ENCODE measurements around the gene E2F2.
"Not testable (repeated sequence)": the region's sequence is repeated elsewhere in the genome, so short reads cannot be mapped to it uniquely, and the experiment has no call there.

The E2F2 gene

DNA sequence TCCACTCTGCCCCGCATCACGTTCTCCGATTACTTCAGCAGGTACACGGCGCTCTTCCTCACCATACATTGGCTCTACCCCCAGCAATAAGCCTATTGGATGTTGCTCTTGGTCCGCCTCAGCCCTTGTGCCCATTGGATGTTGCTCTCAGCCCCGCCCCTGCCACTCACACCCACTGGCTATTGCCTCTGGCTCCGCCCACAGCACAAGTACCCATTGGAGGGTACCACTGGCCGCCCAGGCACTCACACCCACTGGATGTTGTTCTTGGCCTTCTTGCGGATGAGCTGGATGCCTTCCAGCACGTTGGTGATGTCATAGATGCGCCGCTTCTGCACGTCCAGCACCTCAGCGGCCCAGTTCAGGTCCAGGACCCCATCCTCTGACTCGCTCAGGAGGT lies 9.4 kb downstream of the E2F2 start:
- DNase-seq (ENCODE audit: insufficient read length, low spot score) (no peak), FAIRE-seq (no peak)
- TF ChIP-seq, protein P1, sequence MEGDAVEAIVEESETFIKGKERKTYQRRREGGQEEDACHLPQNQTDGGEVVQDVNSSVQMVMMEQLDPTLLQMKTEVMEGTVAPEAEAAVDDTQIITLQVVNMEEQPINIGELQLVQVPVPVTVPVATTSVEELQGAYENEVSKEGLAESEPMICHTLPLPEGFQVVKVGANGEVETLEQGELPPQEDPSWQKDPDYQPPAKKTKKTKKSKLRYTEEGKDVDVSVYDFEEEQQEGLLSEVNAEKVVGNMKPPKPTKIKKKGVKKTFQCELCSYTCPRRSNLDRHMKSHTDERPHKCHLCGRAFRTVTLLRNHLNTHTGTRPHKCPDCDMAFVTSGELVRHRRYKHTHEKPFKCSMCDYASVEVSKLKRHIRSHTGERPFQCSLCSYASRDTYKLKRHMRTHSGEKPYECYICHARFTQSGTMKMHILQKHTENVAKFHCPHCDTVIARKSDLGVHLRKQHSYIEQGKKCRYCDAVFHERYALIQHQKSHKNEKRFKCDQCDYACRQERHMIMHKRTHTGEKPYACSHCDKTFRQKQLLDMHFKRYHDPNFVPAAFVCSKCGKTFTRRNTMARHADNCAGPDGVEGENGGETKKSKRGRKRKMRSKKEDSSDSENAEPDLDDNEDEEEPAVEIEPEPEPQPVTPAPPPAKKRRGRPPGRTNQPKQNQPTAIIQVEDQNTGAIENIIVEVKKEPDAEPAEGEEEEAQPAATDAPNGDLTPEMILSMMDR (IDR thresholded peaks at IDR 0.05; ENCODE audit: insufficient read depth, missing control alignments): no peak

DNA sequence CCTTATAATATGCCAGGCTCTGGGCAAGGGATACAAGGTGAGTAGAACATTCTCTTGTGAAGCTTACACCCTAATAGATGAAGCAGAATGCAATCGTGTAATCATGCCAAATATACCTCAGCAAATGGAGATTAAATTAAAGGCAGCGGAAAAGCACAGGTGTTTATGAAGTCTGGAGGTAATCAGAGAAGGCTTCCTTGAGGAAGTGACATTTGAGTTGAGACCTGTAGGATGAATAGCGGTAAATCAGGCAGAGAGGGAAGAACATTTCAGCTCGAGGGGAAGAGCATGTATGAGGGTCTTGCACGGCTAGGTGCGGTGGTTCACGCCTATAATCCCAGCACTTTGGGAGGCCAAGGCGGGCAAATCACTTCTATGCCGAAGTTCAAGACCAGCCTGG lies 13.5 kb downstream of the E2F2 start:
- FAIRE-seq (no peak), DNase-seq (ENCODE audit: insufficient read length, low spot score) (no peak)
- TF ChIP-seq, protein P1 (IDR thresholded peaks at IDR 0.05; ENCODE audit: insufficient read depth, missing control alignments): no peak

DNA sequence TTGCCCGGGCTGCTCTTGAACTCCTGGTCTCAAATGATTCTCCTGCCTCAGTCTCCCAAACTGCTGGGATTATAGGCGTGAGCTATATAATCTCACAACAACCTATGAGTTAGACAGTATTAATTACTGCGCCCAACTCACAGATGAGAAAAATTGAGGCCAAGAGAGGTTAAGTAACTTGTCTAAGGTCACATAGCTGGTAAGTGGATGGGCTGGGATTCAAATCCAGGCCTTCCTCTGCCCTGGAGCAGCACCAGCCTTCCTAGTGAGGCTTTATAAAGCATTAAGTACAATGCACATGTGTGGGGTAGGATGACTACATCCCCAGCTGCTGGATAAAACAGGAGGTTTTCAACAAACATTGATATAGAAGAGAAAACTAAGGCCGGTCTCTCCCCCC lies 15.1 kb downstream of the E2F2 start:
- FAIRE-seq: no peak

DNA sequence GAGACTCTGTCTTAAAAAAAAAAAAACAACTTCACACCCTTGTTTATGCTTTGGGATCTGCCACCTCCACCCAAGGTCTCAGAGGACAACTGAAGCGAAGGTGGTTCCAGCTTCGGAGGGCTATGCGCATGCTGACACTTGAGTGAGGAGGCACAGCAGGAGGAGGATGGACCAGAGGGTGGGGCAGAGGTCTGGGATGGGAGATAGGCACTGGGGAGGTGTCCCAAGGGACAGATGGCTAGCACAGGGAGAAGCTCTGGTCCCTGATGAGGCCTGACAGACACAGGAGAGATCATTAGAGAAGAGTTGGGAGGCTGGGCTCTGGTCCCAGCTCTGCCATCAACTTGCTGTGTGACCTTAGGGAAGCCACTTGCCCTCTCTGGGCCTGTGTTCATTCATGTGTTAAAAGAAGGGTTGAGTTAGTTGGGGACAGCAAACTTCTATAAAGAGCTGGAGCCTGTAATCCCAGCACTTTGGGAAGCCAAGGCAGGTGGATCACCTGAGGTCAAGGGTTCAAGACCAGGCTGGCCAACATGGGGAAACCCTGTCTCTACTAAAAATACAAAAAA lies 16.8 kb downstream of the E2F2 start:
- TF ChIP-seq, protein P1 (IDR thresholded peaks at IDR 0.05; ENCODE audit: insufficient read depth, missing control alignments): no peak
- DNase-seq (ENCODE audit: insufficient read length, low spot score): no peak
- FAIRE-seq: no peak

More for the DNA sequence above, 15.1 kb downstream of the E2F2 start:
- no peak for DNase-seq (ENCODE audit: insufficient read length, low spot score)
- TF ChIP-seq, protein P1 (IDR thresholded peaks at IDR 0.05; ENCODE audit: insufficient read depth, missing control alignments): no peak

DNA sequence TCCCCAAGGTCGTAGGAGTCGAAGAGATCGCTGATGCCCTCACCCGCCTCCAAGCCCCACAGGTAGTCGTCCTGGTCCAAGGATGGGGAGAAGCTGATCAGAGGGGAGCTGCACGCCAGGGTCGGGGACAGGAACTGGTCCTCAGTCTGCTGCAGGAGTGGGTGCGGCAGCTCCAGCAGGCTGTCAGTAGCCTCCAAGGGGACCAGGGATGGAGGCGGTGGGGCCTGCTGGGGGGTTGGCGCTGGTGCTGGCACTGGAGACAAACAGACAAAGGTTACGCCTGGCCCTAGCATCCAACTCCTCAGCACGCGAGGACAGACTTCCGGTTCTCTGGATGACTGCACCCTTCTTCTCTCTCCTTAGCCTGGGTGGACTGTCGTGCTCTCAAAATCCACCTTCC lies 21.1 kb downstream of the E2F2 start:
- no peak for FAIRE-seq
- TF ChIP-seq, protein P1 (IDR thresholded peaks at IDR 0.05; ENCODE audit: insufficient read depth, missing control alignments): no peak
- DNase-seq (ENCODE audit: insufficient read length, low spot score): no peak

DNA sequence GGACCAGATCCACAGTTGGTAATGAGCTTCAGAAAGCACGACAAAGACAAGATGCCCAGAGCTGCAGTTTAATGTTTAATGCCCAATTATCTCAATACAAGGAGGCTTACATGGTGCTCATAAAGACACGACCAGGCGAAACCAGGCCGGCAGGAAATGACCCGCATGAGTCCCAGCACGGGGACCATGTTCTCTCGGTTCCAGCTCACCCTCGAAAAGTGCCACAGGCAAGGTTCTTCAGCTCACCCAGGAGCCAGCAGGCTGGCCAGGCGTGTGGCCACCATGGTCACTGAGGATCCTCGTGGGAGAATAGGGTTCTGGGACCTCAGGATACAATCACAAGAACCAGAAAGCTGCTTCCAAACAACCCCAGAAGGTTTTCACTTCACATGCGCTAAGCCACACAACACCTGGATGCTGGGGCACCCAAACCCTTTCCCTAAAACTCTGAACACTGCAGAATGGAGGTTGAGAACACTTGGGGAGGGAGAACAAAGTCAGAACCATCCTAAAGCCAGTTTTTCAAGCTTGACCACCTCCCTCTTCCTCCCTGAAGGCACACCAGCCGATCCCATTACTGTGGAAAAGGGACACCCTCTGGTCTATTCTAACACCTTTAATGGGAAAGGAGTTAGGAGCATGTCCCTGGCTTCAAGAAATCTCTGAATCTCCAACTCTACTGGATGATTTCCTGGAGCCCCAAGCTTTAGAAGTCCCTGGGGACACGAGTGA lies 24.5 kb downstream of the E2F2 start:
- no peak for FAIRE-seq
- DNase-seq (ENCODE audit: insufficient read length, low spot score): no peak
- TF ChIP-seq, protein P1 (IDR thresholded peaks at IDR 0.05; ENCODE audit: insufficient read depth, missing control alignments): no peak

DNA sequence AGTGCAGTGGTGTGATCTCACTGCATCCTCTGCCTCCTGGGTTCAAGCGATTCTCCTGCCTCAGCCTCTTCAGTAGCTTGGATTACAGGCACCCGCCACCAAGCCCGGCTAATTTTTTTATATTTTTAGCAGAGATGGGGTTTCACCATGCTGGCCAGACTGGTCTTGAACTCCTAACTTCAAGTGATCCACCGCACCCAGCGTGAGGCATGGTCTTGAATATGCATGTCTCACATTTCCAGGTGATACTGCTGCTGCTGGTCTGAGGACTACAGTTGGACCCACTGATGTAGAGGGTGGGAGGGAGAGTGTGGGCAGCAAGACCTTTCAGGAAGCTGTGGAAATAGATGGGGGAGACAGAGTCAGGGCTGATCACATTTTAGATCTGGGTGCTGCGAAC lies 25.2 kb downstream of the E2F2 start:
- FAIRE-seq (no peak), DNase-seq (ENCODE audit: insufficient read length, low spot score) (no peak)
- TF ChIP-seq, protein P1 (IDR thresholded peaks at IDR 0.05; ENCODE audit: insufficient read depth, missing control alignments): no peak

DNA sequence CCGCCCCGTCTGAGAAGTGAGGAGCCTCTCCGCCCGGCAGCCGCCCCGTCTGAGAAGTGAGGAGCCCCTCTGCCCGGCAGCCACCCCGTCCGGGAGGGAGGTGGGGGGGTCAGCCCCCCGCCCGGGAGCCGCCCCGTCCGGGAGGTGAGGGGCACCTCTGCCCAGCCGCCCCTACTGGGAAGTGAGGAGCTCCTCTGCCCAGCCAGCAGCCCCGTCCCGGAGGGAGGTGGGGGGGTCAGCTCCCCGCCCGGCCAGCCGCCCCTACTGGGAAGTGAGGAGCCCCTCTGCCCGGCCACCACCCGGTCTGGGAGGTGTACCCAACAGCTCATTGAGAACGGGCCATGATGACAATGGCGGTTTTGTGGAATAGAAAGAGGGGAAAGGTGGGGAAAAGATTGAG lies 26.9 kb downstream of the E2F2 start:
- FAIRE-seq; DNase-seq (ENCODE audit: insufficient read length, low spot score): not testable (repeated sequence)

Data from D721Med (cell line).